Measurements from ENCODE around the gene AKAP6.

- TF ChIP-seq CTCF (conservative IDR thresholded peaks at IDR 0.05; ENCODE audit: low read length) (no peak), EZH2phosphoT487 (IDR thresholded peaks at IDR 0.05; ENCODE audit: borderline replicate concordance, low read depth, low read length) (no peak)
These were observed 296.1 kb downstream of the AKAP6 start for GRCh38 chr14:32625211-32625610.

All from OCI-LY7 (cell line).